ENCODE measurements around the gene PCA3.
"Not testable (repeated sequence)": the region's sequence is repeated elsewhere in the genome, so short reads cannot be mapped to it uniquely, and the experiment has no call there.

The PCA3 gene

GRCh38 chr9:76764138-76764537 is at the start of gene PCA3:
PCA3 (plus strand) TSS chr9:76764438.
- DNase-seq (ENCODE audit: low spot score) = no peak

GRCh38 chr9:76716085-76716672 is 48.1 kb upstream of the PCA3 start:
- no peak for DNase-seq (ENCODE audit: low spot score)

- DNase-seq (ENCODE audit: low spot score) = no peak
Measured at GRCh38 chr9:76717176-76717575, 47.1 kb upstream of the PCA3 start.

GRCh38 chr9:76717613-76718012 is 46.6 kb upstream of the PCA3 start:
- DNase-seq (ENCODE audit: low spot score) = no peak

GRCh38 chr9:76718166-76718565 is 46.1 kb upstream of the PCA3 start:
- no peak for DNase-seq (ENCODE audit: low spot score)

GRCh38 chr9:76720245-76720644 is 44.0 kb upstream of the PCA3 start:
- DNase-seq (ENCODE audit: low spot score) = no peak

- no peak for DNase-seq (ENCODE audit: low spot score)
Measured at GRCh38 chr9:76725011-76725546, 39.2 kb upstream of the PCA3 start.

GRCh38 chr9:76725885-76726284 is 38.4 kb upstream of the PCA3 start:
- no peak for DNase-seq (ENCODE audit: low spot score)

- no peak for DNase-seq (ENCODE audit: low spot score)
Measured at GRCh38 chr9:76729116-76729515, 35.1 kb upstream of the PCA3 start.

- no peak for DNase-seq (ENCODE audit: low spot score)
Measured at GRCh38 chr9:76729980-76730737, 34.1 kb upstream of the PCA3 start.

GRCh38 chr9:76730801-76731200 is 33.4 kb upstream of the PCA3 start:
- no peak for DNase-seq (ENCODE audit: low spot score)

GRCh38 chr9:76732341-76732958 is 31.8 kb upstream of the PCA3 start:
- DNase-seq (ENCODE audit: low spot score) = no peak

GRCh38 chr9:76733096-76733495 is 31.1 kb upstream of the PCA3 start:
- no peak for DNase-seq (ENCODE audit: low spot score)

GRCh38 chr9:76734716-76735115 is 29.5 kb upstream of the PCA3 start:
- no peak for DNase-seq (ENCODE audit: low spot score)

- DNase-seq (ENCODE audit: low spot score) = no peak
Measured at GRCh38 chr9:76737154-76737902, 26.9 kb upstream of the PCA3 start.

- DNase-seq (ENCODE audit: low spot score) = no peak
Measured at GRCh38 chr9:76738402-76738801, 25.8 kb upstream of the PCA3 start.

- no peak for DNase-seq (ENCODE audit: low spot score)
Measured at GRCh38 chr9:76741524-76741923, 22.7 kb upstream of the PCA3 start.

GRCh38 chr9:76742890-76743289 is 21.3 kb upstream of the PCA3 start:
- not testable (repeated sequence) for DNase-seq (ENCODE audit: low spot score)

- DNase-seq (ENCODE audit: low spot score) = no peak
Measured at GRCh38 chr9:76743931-76744330, 20.3 kb upstream of the PCA3 start.

GRCh38 chr9:76744336-76744735 is 19.9 kb upstream of the PCA3 start:
- peak; percentile 46 for DNase-seq (ENCODE audit: low spot score)

GRCh38 chr9:76751001-76751400 is 13.2 kb upstream of the PCA3 start:
- no peak for DNase-seq (ENCODE audit: low spot score)

GRCh38 chr9:76756268-76756640 is 8.0 kb upstream of the PCA3 start:
- DNase-seq (ENCODE audit: low spot score) = peak; percentile 12
